Type B pancreatic cell (in vitro differentiated cells): ENCODE results near the gene ZFP62. TPM values are rescaled to one million over a fixed set of nuclear protein-coding genes. Genes with fewer than 3 reads are reported as not detected.
"Not testable (repeated sequence)": the region's sequence is repeated elsewhere in the genome, so short reads cannot be mapped to it uniquely, and the experiment has no call there.

Experiments used
- DNase-seq: peaks from one replicate; pipeline ENCODE4 v3.0.0; 2021; ENCODE audit warnings: mixed read lengths; ENCODE audit not compliant: unreplicated experiment; ENCODE audit errors: extremely low spot score
- H3K27ac Mint-ChIP-seq: 2 replicates; pipeline ENCODE4 v1.8.0; 2021; ENCODE audit warnings: mild to moderate bottlenecking, mixed read lengths
- H3K27me3 Mint-ChIP-seq: 2 replicates; pipeline ENCODE4 v1.8.0; 2021; ENCODE audit warnings: mixed read lengths
- H3K36me3 Mint-ChIP-seq: 2 replicates; pipeline ENCODE4 v1.8.0; 2021; ENCODE audit warnings: mixed read lengths
- H3K4me1 Mint-ChIP-seq: one replicate; pipeline ENCODE4 v1.8.0; 2021; ENCODE audit warnings: mixed read lengths; ENCODE audit not compliant: unreplicated experiment
- H3K4me3 Mint-ChIP-seq: 2 replicates; pipeline ENCODE4 v1.8.0; 2021; ENCODE audit warnings: mild to moderate bottlenecking, mixed read lengths
- H3K9me3 Mint-ChIP-seq: 2 replicates; pipeline ENCODE4 v1.8.0; 2021; ENCODE audit warnings: mixed read lengths
- total RNA-seq: library from RNA; stranded (reverse); gene quantifications from 2 replicates; pipeline ENCODE4 v1.2.1, GENCODE V29; 2021; ENCODE audit warnings: low replicate concordance
- TF ChIP-seq, protein P1 (sequence below): fragments of 200-600 bp; sonication (generic); conservative IDR thresholded peaks from 2 replicates; pipeline ENCODE4 v1.5.0; 2021; ENCODE audit warnings: antibody characterized with exemption, mild to moderate bottlenecking

Gene ZFP62
- total RNA-seq, 1 donor from 2014 or later: 49.8 TPM

- Mint-ChIP-seq H3K4me1 (peaks cover 15% of the 10 kb centered on the region), H3K27ac (peak overlapping the region; percentile 97), H3K27me3 (peaks cover 4% of the 10 kb centered on the region), H3K36me3 (peaks cover 28% of the 10 kb centered on the region), H3K9me3 (peaks cover 7% of the 10 kb centered on the region), H3K4me3 (peak overlapping the region; percentile 97)
- TF ChIP-seq, protein P1, sequence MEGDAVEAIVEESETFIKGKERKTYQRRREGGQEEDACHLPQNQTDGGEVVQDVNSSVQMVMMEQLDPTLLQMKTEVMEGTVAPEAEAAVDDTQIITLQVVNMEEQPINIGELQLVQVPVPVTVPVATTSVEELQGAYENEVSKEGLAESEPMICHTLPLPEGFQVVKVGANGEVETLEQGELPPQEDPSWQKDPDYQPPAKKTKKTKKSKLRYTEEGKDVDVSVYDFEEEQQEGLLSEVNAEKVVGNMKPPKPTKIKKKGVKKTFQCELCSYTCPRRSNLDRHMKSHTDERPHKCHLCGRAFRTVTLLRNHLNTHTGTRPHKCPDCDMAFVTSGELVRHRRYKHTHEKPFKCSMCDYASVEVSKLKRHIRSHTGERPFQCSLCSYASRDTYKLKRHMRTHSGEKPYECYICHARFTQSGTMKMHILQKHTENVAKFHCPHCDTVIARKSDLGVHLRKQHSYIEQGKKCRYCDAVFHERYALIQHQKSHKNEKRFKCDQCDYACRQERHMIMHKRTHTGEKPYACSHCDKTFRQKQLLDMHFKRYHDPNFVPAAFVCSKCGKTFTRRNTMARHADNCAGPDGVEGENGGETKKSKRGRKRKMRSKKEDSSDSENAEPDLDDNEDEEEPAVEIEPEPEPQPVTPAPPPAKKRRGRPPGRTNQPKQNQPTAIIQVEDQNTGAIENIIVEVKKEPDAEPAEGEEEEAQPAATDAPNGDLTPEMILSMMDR: no peak
- DNase-seq: peak; percentile 80
These were observed 29.7 kb downstream of the ZFP62 start for GRCh38 chr5:180831139-180832093.

DNA sequence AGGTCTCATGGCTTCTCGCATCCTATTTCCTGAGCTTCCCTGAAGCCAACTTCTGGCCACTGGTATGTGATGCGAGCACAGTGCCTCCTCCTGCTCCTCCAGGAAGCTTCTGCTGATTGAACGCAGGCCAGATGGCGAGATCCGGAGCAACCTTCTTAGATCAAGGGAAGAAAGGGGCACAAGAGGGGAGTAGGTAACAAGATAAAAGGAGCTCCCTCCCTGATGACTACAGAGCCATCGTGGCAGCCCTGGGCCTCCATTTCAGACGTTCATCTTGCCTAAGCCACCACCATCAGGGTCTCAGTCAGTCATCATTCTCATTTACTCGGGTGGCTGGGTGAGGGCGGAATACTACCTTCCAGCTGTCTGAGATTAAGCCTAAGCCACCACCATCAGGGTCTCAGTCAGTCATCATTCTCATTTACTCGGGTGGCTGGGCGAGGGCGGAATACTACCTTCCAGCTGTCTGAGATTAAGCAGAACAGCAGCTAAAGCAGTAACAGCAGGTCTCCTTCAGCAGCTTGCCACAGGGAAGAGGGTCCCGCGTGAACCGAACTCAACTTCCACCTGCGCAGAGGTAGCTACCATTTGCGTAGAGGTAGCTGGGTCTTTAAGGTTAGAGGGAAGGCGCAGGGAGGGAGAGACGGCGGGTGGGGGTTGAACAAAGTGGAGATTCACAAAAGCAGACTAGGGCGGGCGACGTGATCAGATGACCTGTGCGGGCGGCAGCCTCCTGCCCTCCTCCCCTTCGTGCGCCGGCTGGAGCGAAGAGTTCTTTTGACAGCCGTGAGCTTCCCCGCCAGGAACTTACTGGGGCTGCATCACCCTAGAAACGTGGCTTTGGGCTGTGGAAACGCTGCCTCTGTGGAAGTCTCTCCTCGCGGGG is 30.6 kb downstream of the ZFP62 start:
- TF ChIP-seq, protein P1: no peak
- H3K4me3 Mint-ChIP-seq: peak overlapping the region; percentile 97
- no peak for DNase-seq
- H3K9me3 Mint-ChIP-seq: peaks cover 12% of the 10 kb centered on the region
- peaks cover 24% of the 10 kb centered on the region for H3K4me1 Mint-ChIP-seq
- peaks cover 9% of the 10 kb centered on the region for H3K27me3 Mint-ChIP-seq
- peak overlapping the region; percentile 97 for H3K27ac Mint-ChIP-seq
- peaks cover 32% of the 10 kb centered on the region for H3K36me3 Mint-ChIP-seq

GRCh38 chr5:180829726-180830125 is 31.4 kb downstream of the ZFP62 start:
- H3K27ac Mint-ChIP-seq: no peak overlapping the region
- H3K36me3 Mint-ChIP-seq: peaks cover 30% of the 10 kb centered on the region
- peak overlapping the region; percentile 97 for H3K4me3 Mint-ChIP-seq

DNA sequence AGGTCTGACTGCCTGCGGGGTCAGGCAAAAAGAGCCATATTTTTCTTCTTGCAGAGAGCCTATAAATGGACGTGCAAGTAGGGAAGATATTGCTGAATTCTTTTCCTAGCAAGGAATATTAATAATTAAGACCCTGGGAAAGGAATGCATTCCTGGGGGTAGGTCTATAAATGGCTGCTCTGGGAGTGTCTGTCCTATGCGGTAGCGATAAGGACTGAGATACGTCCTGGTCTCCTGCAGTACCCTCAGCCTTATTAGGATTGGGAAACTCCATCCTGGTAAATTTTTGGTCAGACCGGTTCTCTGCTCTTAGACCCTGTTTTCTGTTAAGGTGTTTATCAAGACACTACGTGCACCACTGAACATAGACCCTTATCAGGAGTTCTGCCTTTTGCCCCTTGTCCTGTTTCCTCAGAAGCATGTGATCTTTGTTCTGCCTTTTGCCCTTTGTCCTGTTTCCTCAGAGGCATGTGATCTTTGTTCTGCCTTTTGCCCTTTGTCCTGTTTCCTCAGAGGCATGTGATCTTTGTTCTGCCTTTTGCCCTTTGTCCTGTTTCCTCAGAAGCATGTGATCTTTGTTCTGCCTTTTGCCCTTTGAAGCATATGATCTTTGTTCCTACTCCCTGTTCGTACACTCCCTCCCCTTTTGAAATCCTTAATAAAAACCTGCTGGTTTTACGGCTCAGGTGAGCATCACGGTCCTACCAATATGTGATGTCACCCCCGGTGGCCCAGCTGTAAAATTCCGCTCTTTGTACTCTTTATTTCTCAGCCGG is 32.1 kb downstream of the ZFP62 start:
- DNase-seq, H3K27me3 Mint-ChIP-seq: not testable (repeated sequence)
- Mint-ChIP-seq H3K9me3 (peaks cover 12% of the 10 kb centered on the region), H3K4me3 (peak overlapping the region; percentile 75), H3K36me3 (peaks cover 27% of the 10 kb centered on the region), H3K27ac (peak overlapping the region; percentile 85), H3K4me1 (peaks cover 38% of the 10 kb centered on the region)

More at GRCh38 chr5:180829726-180830125, 31.4 kb downstream of the ZFP62 start:
- Mint-ChIP-seq H3K9me3 (peaks cover 12% of the 10 kb centered on the region), H3K27me3 (peaks cover 9% of the 10 kb centered on the region), H3K4me1 (peaks cover 32% of the 10 kb centered on the region)
- TF ChIP-seq, protein P1: no peak
- DNase-seq: peak; percentile 37

DNA sequence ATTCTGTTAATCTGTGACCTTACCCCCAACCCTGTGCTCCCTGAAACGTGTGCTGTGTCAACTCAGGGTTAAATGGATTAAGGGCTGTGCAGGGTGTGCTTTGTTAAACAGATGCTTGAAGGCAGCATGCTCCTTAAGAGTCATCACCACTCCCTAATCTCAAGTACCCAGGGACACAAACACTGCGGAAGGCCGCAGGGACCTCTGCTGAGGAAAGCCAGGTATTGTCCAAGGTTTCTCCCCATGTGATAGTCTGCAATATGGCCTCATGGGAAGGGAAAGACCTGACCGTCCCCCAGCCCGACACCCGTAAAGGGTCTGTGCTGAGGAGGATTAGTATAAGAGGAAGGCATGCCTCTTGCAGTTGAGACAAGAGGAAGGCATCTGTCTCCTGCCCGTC is 33.7 kb downstream of the ZFP62 start:
- not testable (repeated sequence) for H3K4me3 Mint-ChIP-seq, H3K27me3 Mint-ChIP-seq

More for the DNA sequence above, 33.7 kb downstream of the ZFP62 start:
- not testable (repeated sequence) for DNase-seq, H3K27ac Mint-ChIP-seq
- Mint-ChIP-seq H3K4me1 (peaks cover 44% of the 10 kb centered on the region), H3K9me3 (peaks cover 12% of the 10 kb centered on the region), H3K36me3 (peaks cover 27% of the 10 kb centered on the region)
